Neural cell (in vitro differentiated cells): ENCODE data around the gene ZNF804A. TPM values are rescaled to one million over a fixed set of nuclear protein-coding genes. Genes with fewer than 3 reads are reported as not detected.

Experiments used
- H2AFZ ChIP-seq: fragments of 200-600, 300-800 bp; sonication (generic), shearing (Covaris generic); 2 replicates; pipeline ENCODE4 v1.6.0; 2014; ENCODE audit warnings: low read depth, mild to moderate bottlenecking, antibody characterized with exemption, low read length, moderate library complexity
- H3F3A ChIP-seq: fragments of 200-600 bp; shearing (Covaris generic); 2 replicates; pipeline ENCODE4 v1.6.1; 2016; ENCODE audit warnings: mild to moderate bottlenecking, moderate library complexity, mixed read lengths, antibody characterized with exemption, low read length; ENCODE audit not compliant: insufficient read depth, poor library complexity, severe bottlenecking
- H3K27ac ChIP-seq: fragments of 200-600, 300-800 bp; sonication (generic), shearing (Covaris generic); 2 replicates; pipeline ENCODE4 v1.5.1; 2014; ENCODE audit warnings: mild to moderate bottlenecking, low read length, moderate library complexity
- H3K27me3 ChIP-seq: fragments of 300-800, 200-600 bp; sonication (generic), shearing (Covaris generic); 2 replicates; pipeline ENCODE4 v1.6.0; 2014; ENCODE audit warnings: mild to moderate bottlenecking, low read depth, low read length, moderate library complexity; ENCODE audit not compliant: insufficient read depth
- H3K36me3 ChIP-seq: fragments of 300-800, 200-600 bp; sonication (generic), shearing (Covaris generic); 2 replicates; pipeline ENCODE4 v1.5.1; 2014; ENCODE audit warnings: mild to moderate bottlenecking, antibody characterized with exemption, low read length, moderate library complexity; ENCODE audit not compliant: insufficient read depth
- H3K4me2 ChIP-seq: fragments of 300-800, 200-600 bp; sonication (generic), shearing (Covaris generic); 2 replicates; pipeline ENCODE4 v1.6.0; 2014; ENCODE audit warnings: mild to moderate bottlenecking, low read length
- H3K4me3 ChIP-seq: fragments of 300-800, 200-600 bp; sonication (generic), shearing (Covaris generic); 2 replicates; pipeline ENCODE4 v1.5.1; 2014; ENCODE audit warnings: mild to moderate bottlenecking, low read length, moderate library complexity
- H3K79me2 ChIP-seq: fragments of 200-600 bp; shearing (Covaris generic); replicated peaks from 2 replicates; pipeline ENCODE4 v1.6.0; 2014; ENCODE audit warnings: mild to moderate bottlenecking, low read length, moderate library complexity; ENCODE audit not compliant: insufficient read depth
- H3K9ac ChIP-seq: fragments of 300-800, 200-600 bp; sonication (generic), shearing (Covaris generic); 2 replicates; pipeline ENCODE4 v1.6.1; 2016; ENCODE audit warnings: mild to moderate bottlenecking, low read length, mixed read lengths
- H3K9me2 ChIP-seq: fragments of 200-600 bp; shearing (Covaris generic); 2 replicates; pipeline ENCODE4 v1.6.1; 2016; ENCODE audit warnings: mild to moderate bottlenecking, low read length, mixed read lengths; ENCODE audit not compliant: insufficient read depth
- H3K9me3 ChIP-seq: fragments of 200-600, 300-800 bp; sonication (generic), shearing (Covaris generic); 2 replicates; pipeline ENCODE4 v1.6.1; 2016; ENCODE audit warnings: mild to moderate bottlenecking, mixed run types, low read length, moderate library complexity, mixed read lengths
- H4K20me1 ChIP-seq: fragments of 200-600 bp; shearing (Covaris generic); 2 replicates; pipeline ENCODE4 v1.6.1; 2016; ENCODE audit warnings: mild to moderate bottlenecking, mixed run types; ENCODE audit not compliant: insufficient read depth
- CTCF ChIP-seq: fragments of 450-650 bp; IDR thresholded peaks from 2 replicates; pipeline ENCODE4 v1.5.1; 2014; ENCODE audit warnings: antibody characterized with exemption, mild to moderate bottlenecking, moderate library complexity; ENCODE audit not compliant: poor library complexity, severe bottlenecking
- EP300 ChIP-seq: fragments of 450-650 bp; conservative IDR thresholded peaks from 2 replicates; pipeline ENCODE4 v1.6.1; 2014; ENCODE audit warnings: antibody characterized with exemption, mild to moderate bottlenecking, moderate library complexity; ENCODE audit not compliant: poor library complexity, severe bottlenecking
- EZH2 ChIP-seq: fragments of 200-600, 300-800 bp; shearing (Covaris generic), sonication (generic); IDR thresholded peaks from 2 replicates; pipeline ENCODE4 v1.6.1; 2014; ENCODE audit warnings: antibody characterized with exemption, low read length, borderline replicate concordance, mild to moderate bottlenecking; ENCODE audit not compliant: insufficient read depth, poor library complexity, severe bottlenecking
- MXI1 ChIP-seq: fragments of 450-650 bp; conservative IDR thresholded peaks from 2 replicates; pipeline ENCODE4 v1.6.1; 2014; ENCODE audit warnings: antibody characterized with exemption, mild to moderate bottlenecking; ENCODE audit not compliant: poor library complexity, severe bottlenecking
- POLR2AphosphoS5 ChIP-seq: IDR thresholded peaks from 2 replicates; pipeline ENCODE4 v1.6.1; 2012
- RAD21 ChIP-seq: fragments of 450-650 bp; conservative IDR thresholded peaks from 2 replicates; pipeline ENCODE4 v1.6.1; 2014; ENCODE audit warnings: antibody characterized with exemption, mild to moderate bottlenecking, moderate library complexity
- REST ChIP-seq: IDR thresholded peaks from 2 replicates; pipeline ENCODE4 v1.6.1; 2012; ENCODE audit warnings: borderline replicate concordance
- SMC3 ChIP-seq: fragments of 450-650 bp; conservative IDR thresholded peaks from 2 replicates; pipeline ENCODE4 v1.6.1; 2014; ENCODE audit warnings: antibody characterized with exemption, mild to moderate bottlenecking, moderate library complexity; ENCODE audit not compliant: poor library complexity
- TAF1 ChIP-seq: IDR thresholded peaks from 2 replicates; pipeline ENCODE4 v1.6.1; 2012; ENCODE audit warnings: low read depth
- polyA plus RNA-seq: library from polyadenylated mRNA; depleted of rRNA; stranded (reverse); fragments of >200 nt; gene quantifications from 2 replicates; pipeline ENCODE4 v1.2.3, GENCODE V29; 2014

The ZNF804A gene
- polyA plus RNA-seq, 1 donor from 2014 or later: 2.7 TPM

GRCh38 chr2:184564092-184564491 is 34.2 kb upstream of the ZNF804A start:
- no peaks in the 10 kb centered on the region for H3K27me3 ChIP-seq
- H3K79me2 ChIP-seq: no peaks in the 10 kb centered on the region
- no peaks in the 10 kb centered on the region for H3F3A ChIP-seq
- H4K20me1 ChIP-seq: no peaks in the 10 kb centered on the region
- H3K36me3 ChIP-seq: no peaks in the 10 kb centered on the region
- H3K9ac ChIP-seq: no peak overlapping the region
- no peak overlapping the region for H3K4me3 ChIP-seq
- TF ChIP-seq TAF1: no peak
- no peak for TF ChIP-seq EP300
- no peak for TF ChIP-seq REST
- TF ChIP-seq MXI1: no peak
- TF ChIP-seq EZH2: no peak
- no peak for TF ChIP-seq POLR2AphosphoS5
- no peak for TF ChIP-seq CTCF
- no peak for TF ChIP-seq SMC3
- no peak for TF ChIP-seq RAD21
- H3K9me2 ChIP-seq: no peaks in the 10 kb centered on the region
- H2AFZ ChIP-seq: no peak overlapping the region
- H3K4me2 ChIP-seq: no peak overlapping the region
- no peaks in the 10 kb centered on the region for H3K9me3 ChIP-seq
- H3K27ac ChIP-seq: no peak overlapping the region

- Histone ChIP-seq H3K9me2 (no peaks in the 10 kb centered on the region), H3K79me2 (no peaks in the 10 kb centered on the region), H3K27me3 (no peaks in the 10 kb centered on the region), H3K9me3 (no peaks in the 10 kb centered on the region), H3F3A (no peaks in the 10 kb centered on the region), H3K4me2 (no peak overlapping the region), H3K4me3 (no peak overlapping the region), H3K36me3 (no peaks in the 10 kb centered on the region), H2AFZ (no peak overlapping the region), H3K9ac (no peak overlapping the region), H4K20me1 (no peaks in the 10 kb centered on the region), H3K27ac (no peak overlapping the region)
- TF ChIP-seq SMC3: no peak
- TF ChIP-seq EP300: no peak
- no peak for TF ChIP-seq RAD21
- no peak for TF ChIP-seq CTCF
- no peak for TF ChIP-seq MXI1
These were observed 31.6 kb upstream of the ZNF804A start for GRCh38 chr2:184566716-184567115.
